ENCODE data around the gene PORCN. TPM values are rescaled to one million over a fixed set of nuclear protein-coding genes. Genes with fewer than 3 reads are reported as not detected.

The PORCN gene
- total RNA-seq, result 4.9 and 7.0 TPM in 2 replicates

DNA sequence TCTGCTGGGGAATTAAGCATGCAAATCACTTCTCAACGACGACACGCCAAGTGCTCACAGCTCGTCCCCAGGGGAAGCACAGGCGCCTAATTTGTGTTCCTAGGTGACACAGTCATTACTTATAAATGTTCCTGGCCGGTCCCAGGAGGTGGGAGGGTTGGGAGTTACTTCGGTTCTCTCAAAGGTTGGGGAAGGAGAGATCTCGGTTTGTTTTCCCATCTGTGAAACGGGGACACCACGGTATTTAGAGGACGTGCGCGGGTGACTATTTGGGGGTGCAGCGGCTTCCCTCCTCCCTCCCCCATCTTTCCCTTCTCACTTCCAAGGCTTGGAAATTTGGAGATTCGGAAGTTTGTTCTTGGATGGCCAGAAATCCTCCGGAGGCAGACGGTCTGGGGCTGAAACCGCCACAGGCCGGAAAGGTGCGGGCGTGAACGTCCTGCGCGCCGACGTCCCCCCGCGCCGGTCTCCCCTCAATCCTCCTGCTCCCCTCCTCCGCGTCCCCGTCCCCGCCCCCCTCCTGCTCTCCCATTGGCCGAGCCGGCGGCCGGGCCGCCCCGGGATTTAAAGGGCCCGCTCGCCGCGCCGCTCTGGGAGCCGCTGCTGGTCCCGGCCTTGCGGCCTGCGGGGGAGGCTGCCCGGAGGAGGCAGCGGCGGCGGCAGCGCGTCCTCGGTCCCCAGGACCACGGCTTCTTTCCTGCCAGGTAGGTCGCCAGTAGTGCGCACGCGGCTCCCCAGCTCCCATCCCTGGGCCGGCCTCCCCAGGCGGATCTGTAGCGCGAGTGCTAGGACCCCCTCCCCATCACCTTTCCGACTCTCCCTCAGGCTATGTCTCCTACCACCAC lies at the start of gene PORCN:
TSS of gene PORCN (plus strand) at position 593 of the 845 bp plus-strand sequence. CDS start 829 bp downstream, outside the sequence.
- peak; percentile 66 for DNase-seq

DNA sequence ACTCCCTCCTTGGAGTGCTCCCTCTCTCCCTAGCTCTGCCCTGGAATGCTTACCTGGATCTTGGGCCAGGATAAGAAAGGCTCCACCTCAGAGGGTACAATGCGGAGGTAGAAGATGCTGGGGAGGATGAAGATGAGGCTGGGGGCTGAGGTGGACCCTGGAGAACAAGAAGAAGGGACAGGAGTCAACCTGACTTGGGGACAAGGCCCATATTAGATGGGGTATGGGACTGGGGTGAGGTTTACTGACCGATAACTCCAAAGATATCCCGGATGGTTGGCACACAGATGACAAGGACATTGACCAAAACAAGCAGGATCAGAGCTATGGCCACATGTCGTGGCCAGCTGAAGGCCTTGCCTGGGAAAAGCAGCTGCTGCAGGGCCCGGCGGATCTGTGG lies 49.3 kb upstream of the PORCN start:
- no peak for DNase-seq

DNA sequence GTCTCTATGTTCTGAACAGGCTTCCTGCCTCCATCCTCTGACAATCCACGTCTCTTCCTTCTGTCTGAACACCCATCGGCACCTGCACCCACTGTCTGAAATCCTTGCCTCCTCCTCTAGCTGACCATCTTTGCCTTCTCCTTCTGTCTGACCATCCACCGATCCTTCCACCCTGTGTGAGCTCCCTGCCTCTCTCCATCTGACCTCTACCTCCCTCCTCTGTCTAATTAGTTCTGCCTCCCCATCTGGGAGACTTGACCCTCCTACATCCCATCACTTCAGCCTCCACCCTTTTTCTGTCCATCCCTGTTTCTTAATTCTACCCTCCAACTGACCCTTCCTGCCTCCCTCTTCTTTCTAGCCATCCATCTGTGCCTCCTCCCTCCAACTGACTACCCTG lies 48.8 kb upstream of the PORCN start:
- DNase-seq, result no peak

DNA sequence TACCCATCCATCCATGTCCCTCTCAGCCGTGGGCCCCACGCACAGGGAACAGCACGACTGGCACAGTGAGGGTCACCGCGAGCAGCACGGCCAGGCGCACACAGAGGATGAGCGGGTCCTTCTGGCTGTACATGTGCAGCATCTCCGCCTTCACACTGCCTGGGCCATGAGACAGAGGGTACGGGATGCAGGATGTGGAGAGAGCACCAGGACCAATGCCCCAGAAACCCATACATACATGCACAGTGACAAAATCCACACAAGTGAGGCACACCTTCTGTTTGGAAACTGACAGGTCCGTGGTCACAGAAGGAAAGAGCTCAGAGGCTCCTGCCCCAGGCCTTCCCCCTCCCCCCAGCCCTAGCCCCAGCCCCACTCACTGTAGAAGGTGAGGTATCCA lies 48.2 kb upstream of the PORCN start:
- no peak for DNase-seq

DNA sequence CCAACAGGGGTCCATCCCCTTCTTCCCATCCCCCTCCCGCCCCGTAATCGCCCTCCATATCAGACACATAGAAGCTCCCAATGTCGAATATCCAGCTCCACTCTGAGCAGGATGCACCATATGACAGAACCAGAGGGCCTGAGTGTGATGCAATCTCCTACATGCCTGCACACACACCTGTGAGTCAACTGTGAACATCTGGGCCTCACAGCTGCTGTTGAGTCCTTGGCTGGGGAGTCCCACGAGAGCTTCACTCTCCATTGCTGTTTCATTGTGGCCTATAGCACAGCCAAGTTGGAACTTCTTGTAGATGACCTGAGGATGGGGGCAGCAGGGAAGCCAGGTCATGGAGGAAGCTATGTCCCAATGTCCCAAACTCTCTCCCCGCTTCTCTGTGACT lies 47.0 kb upstream of the PORCN start:
- no peak for DNase-seq

DNA sequence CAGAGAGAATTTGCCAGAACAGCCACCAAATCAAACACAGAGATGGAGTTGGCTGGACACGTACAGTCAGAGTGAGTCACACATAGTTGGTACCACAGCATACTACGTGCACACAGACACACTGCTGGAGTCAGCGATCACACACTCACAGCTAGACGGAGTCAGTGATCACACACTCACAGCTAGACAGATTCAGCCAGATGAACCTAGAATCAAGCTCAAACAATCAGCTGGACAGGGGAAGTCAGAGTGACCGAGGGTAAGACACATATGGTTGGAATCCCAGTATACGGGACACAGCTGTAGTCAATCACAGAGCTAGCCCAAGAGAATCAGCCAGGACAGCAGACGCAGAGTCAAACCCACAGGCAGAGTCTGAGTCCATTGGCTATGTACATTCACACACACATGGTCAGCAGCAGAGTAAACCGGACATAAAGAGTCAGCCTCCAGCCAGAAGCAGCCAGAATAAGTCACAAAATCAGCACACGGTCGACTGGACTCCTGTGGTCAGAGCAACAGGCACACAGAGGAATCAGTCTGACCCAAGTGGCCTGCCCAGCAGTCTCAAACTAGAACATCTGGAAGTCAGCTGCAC lies 43.4 kb upstream of the PORCN start:
- no peak for DNase-seq

DNA sequence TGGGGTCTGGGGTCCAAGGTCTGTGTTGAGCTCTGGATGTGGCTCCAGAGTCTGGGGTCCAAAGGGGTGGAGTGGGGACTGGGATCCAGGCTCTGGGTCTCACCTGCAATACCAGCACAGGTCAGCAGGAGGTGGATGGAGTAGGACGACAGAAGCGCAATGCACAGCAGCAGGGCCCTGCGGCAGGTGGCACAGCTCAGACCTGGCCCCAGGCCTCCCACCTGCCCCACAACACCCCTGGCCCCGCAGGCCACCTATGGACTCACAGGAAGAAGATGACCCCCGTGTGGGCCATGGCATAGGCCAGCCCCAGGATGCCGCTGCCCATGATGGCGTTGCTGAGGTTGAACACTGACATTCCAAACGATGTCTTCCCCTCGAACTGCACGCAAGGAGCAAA lies 42.1 kb upstream of the PORCN start:
- no peak for DNase-seq

DNA sequence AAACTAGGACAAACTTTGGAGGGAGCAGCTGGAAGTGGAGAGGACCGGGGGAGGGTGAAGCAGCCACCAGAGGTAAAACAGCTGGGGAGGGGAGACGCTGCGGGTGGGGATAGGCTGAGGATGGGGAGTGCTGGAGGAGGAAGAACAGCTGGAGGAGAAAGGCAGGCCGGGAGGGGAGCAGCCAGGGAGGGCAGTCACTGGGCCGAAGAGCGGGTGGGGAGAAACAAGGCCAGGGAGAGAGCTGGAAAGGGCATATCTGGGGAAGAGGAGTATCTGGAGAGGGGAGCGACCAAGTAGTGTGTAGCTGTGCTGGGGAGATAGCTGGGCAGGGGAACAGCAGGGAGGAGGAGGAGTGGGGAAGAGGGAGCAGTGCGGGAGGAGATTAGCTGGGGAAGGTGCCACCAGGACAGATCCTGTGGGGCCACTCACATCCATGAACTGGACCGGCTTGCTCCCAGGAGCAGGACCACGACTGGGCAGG lies 41.5 kb upstream of the PORCN start:
- DNase-seq, result no peak

DNA sequence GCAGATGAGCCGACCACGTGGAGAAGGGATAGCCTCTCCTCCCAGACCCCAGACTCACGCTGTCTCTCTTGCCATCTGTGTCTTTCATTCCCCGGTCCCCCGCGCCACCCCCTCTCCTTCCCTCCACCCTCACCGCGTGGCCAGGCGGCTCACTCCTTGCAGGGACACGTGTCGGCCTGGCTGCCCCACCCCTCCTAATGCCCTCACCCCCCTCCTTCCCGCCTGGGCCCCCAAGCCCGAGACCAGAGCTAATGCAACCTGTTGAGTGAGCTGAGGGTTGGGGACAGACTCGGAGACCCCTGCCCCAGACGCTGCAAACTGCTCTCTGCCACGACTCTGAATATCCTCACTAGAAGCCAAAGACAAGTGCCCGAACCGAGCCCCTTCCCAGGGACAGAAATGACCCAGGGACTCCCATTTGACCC lies 40.5 kb upstream of the PORCN start:
- no peak for DNase-seq

DNA sequence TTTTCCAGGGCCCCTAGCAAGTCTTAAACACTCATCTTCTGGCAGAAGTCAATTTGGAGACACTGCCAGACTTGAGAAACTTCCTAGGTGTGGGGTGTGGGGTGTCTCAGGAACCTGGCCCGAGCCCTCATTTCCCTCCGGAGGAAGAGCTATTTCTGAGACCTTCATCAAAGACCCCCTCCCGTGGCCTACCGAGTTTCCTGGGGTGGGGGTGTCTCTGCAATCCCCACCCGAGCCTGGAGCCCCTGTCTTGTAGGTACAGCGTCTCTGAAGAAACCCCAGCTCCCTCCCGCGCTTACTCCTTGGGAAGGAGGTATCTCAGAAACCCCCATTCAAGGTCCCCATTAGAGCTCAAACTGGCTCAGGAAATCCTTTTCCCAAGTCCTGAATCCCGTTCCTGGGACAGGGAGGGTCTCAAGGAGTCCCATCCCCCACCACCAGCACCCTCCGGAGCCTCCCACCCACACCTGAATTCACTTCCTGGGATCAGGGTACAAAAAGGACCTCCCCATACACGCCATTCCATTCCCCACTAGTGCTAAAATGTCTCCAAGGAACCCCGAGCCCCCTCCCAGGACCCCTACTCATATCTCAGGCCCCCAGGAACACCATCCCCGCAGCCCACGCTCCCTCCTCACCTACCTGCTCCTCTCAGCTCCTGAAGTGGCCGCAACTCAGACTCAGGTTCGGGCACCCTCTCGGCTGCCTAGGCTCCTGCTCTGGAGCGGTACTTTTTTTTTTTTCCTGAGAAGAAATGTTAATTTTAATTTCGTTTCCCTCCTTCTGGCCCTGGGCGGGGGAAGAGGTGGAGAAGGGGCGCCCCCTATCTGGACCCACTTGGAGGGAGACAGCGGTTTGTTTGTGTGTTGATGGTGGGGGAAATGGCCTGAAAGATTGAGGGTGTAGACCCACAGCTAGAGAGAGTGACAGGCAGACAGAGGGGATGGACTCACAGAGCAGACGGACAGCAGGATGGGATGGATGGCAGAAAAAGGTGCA lies 39.8 kb upstream of the PORCN start:
- DNase-seq, result no peak

DNA sequence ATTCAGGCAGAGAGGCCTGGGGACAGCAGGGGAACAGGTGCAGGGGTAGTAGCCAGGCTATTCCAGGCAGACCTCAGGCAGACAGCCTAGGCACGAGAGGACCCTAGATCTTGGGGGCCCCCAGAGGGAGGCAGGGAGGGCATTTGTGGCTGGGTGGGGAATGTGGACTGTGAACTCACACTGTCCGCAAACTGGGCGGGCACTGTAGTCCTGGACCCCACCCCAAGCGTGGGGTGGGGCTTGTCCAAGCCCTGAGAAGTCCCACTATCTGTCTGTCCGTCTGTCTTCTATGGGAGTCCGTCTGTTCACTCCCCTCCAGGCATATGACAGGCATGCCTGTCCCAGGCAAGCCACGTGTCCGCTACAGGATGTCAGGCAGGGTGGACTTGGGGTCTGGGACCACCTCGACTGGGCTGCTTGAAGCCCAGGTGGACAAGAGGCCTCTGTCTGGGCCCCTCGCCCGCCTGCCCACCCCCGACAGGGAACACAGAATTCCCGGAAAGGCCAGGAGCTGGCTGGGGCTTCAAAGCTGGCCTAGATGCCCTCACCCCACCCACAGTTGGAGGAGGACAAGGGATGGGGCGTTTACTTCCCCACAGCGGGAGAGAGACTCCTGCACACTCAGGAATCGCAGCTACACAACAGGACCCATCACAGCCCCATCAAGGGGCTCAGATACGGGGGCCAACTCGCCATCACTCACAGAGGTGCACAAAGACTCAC lies 38.5 kb upstream of the PORCN start, which contains the start of gene SLC38A5:
TSS of gene SLC38A5 (minus strand) at position 151 of the 723 bp plus-strand sequence. CDS start 2,336 bp downstream, outside the sequence.
- no peak for DNase-seq

DNA sequence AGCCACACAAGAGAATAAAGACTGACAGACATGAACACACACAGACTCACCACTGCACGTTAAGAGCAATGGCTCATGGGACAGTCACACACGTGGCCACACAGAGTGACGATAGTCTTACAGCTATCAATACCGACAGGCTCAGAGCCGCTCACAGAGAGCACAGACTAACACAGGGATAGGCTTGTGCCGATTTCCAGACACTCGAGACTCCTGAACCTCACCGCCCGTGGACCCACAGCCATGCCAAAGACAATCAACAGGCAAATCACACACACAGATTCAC lies 38.0 kb upstream of the PORCN start:
- no peak for DNase-seq

DNA sequence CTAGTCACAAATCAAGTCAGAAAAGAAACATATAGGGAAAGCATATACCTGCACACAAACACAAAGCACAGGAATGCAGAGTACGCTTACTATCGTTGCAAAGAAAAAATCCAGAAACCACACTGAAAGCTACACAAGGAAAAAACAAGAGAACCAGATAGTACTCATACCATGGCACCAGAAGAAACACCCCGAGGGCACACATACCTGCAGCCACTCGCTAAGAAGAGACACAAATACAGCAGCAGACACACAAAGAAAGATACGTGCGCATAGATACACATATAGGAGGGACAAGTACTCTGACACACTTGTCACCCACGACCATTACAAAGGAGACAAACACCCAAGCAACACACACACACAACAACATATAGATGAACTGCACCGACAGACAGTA lies 37.3 kb upstream of the PORCN start:
- no peak for DNase-seq

DNA sequence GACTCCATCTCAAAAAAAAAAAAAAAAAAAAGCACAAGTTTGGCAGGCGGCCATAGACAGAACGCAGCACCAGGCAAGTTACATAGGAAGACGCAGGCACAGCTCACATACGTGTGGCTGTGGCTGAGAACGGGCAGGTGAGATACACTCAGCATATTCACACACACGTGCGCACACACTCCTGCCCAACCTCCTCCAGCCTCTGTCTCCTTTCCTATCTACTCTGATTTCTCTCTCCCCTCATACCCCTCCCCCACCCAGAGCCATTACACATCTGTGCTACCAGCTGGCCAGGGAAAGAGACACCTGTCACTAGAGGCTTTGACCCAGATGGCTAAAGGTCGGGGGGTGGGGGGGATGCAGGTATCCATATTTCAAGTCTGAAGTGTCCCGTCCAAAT lies 36.6 kb upstream of the PORCN start:
- DNase-seq, result no peak

DNA sequence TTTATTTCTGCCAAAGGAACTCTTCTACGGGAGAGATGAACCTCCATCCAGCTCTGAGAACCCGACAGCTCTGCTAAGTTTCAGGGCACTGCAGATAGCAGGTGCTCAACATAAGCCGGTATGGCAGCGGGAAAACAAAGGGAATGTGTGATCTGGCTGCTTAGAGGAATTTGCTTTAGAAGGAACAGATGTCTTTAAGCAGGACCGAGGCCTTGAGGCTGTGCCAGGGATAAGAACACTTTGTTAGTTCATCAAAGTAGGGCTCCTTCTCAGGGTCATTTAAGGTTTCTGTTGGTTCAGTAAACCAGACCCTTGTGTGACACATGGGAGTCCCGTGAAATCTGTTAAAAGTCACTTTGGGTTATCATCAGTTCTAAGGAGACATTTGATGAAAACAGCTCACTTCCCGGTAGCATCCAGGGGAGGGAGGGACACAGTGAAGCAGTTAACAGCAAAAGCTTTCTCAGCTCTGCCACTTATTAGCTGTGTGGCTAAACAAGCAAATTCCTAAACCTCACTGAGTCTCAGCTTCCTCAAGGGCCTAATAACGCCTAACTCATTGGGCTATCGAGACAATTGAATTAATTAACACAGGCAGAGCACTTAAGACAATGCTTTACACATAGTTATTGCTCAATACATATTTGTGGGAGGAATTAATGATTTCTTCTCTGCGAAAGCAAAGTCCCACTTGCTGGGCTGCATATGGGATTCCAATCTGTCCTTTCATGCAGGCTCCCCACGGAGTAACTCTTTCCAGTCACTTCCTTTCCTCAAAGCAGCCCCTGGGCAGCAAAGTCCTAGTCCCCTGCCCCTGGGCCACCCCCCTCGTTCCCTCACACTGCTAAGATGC lies 35.7 kb upstream of the PORCN start:
- no peak for DNase-seq

DNA sequence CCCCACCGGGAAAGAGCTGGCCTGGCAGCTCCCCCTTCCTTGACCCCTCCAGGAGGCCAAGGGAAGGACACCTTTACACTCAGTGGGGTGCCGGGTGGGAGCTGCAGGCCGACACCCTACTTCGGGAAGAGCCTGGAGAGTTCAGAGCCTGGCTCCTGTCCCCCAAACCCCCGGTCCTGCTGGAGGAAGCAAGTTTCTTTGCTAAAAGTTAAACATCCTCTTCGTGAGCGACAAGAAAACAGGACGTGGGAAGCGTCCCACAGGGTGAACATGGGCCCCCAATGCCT lies 35.1 kb upstream of the PORCN start:
- no peak for DNase-seq

DNA sequence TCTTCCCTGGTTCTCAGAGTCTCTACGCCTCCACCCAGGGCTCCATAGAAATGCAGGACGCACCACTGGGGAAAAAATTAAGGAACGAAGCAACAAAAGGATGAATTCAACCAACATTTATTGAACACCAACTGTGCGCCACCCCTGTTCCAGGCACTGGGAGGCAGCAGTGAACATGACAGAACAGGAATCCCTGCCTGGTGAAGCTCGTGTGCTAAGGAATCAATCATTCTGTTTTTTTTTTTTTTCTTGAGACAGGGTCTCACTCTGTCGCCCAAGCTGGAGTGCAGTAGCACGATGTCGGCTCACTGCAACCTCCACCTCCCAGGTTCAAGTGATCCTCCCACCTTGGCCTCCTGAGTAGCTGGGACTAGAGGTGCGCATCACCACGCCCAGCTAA lies 34.7 kb upstream of the PORCN start:
- DNase-seq, result peak; percentile 44

DNA sequence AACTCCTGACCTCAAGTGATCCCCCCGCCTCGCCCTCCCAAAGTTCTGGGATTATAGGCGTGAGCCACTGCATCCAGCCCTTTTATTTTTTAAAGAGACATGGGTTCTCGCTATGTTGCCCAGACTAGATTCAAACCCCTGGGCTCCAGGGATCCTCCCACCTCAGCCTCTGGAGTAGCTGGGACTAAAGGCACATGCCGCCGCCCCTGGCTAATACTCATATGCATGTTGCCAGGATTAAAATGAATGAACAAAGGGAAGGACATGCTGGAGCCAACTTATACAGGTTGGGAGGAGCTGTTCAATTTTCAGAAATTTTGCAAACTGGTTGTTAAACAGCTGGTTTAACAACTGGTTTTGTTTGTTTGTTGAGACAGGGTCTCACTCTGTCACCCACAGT lies 34.2 kb upstream of the PORCN start:
- DNase-seq, result no peak

DNA sequence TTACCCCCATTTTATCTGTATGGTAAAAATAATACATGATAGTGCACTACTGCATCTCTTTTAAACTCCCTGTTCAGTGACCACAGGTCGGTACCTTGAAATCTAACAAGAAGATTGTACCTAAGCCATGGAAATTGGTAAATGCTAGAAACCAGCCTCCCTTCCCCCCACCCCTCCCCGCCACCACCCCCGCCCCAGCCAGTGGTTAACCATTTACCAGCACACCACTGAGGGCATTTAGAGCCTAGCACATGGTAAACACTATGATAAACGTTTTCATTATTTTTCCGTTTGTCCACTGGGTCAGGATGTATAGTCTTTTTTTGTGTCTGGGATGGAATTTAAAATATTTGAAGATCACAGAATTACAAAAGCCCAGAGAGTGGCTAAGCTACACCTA lies 33.5 kb upstream of the PORCN start:
- DNase-seq, result no peak

DNA sequence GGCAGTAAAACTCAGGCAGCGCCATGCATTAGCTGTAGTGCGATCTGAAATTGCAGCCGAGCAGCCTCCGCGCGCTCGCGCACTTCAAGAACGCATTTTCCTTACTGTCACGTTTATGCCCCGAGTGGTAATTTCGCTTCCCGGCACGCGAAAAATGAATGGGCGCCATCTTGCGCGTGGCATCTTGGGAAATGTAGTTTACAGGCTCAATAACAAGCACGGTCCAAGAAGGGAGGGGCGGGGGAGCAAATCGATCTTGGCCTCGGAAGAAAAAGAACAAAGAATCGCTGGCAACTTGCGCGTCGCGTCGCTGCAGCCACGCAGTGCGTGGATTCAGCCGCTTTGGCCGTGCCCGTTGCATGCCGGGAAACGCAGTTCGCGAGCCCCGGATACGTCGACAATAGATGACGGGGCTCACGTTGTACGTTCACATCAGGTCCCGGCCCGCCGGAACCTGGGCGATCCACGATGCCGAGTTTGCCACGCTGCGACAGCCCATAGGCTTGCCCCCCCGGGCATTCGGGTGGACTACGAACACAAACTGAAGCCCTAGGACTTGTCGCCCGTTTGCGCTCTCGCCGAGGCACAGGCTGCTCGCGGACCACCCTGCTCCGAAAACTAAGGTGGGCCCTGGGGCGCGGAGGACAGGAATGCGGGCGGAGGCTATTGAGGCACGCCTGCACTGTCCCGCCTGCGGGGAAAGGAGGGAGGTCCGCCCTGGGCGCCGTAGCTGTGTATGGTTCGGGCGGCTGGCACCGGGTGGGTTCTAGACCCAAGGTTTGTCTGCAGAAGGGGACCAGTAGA lies 32.8 kb upstream of the PORCN start, which contains the start of gene FTSJ1:
TSS of gene FTSJ1 (plus strand) at position 426 of the 804 bp plus-strand sequence. CDS start 1,849 bp downstream, outside the sequence.
- peak; percentile 92 for DNase-seq

DNA sequence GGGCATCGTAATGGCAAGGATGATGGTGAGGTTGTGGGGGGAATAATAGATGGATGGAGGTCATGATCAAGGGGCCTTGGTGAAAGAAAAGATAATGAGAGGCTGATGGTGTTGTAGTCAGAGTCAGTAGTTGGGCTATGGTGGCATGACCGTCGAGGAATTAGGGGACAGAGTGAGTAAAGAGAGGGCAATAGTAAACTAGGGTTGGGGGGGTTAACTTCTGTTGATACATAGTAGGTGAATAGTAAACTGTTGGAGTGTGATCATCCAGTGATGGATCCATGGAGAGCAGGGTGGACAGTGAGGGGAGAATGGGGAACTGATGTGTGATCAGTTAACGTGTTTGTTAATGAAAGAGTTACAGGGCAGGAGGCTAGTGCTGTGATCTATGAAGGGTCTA lies 31.9 kb upstream of the PORCN start:
- DNase-seq, result no peak

Measured in dermis blood vessel endothelial cell (primary cell).